HEK293T (cell line): ENCODE data around the gene NDUFB8.
A peak's percentile ranks its signal among the peaks of the same experiment; 100 is the strongest.

Experiments used
- CTCF ChIA-PET: fragments of 350-600 bp; formaldehyde crosslinking; extraction: SDS; loops from one replicate; lab custom pipeline; 2021; ENCODE audit warnings: antibody characterized with exemption, inconsistent platforms; lab: Yijun Ruan, JAX
- POLR2A ChIA-PET: fragments of 350-600 bp; formaldehyde crosslinking; extraction: SDS; loops from one replicate; lab custom pipeline; 2020; ENCODE audit warnings: antibody characterized with exemption, inconsistent platforms; lab: Yijun Ruan, JAX
- DNase-seq: peaks from one replicate; pipeline ENCODE4 v3.0.0; 2012; ENCODE audit warnings: mixed read lengths; ENCODE audit errors: extremely low spot score
- BHLHE40 ChIP-seq: fragments of 450-650 bp; IDR thresholded peaks from 2 replicates; pipeline ENCODE4 v1.6.1; 2016; ENCODE audit warnings: mild to moderate bottlenecking, moderate library complexity, borderline replicate concordance
- CTBP1 ChIP-seq: fragments of 450-650 bp; IDR thresholded peaks from 2 replicates; pipeline ENCODE4 v1.6.1; 2016; ENCODE audit warnings: borderline replicate concordance
- ELF4 ChIP-seq: fragments of 450-650 bp; IDR thresholded peaks from 2 replicates; pipeline ENCODE4 v1.6.1; 2017; ENCODE audit warnings: antibody characterized with exemption
- FOXK2 ChIP-seq: fragments of 450-650 bp; IDR thresholded peaks from 2 replicates; pipeline ENCODE4 v1.6.1; 2016; ENCODE audit warnings: mild to moderate bottlenecking
- FOXM1 ChIP-seq: fragments of 450-650 bp; IDR thresholded peaks from 2 replicates; pipeline ENCODE4 v1.6.1; 2017; ENCODE audit warnings: mild to moderate bottlenecking, borderline replicate concordance
- L3MBTL2 ChIP-seq: fragments of 450-650 bp; conservative IDR thresholded peaks from 2 replicates; pipeline ENCODE4 v1.6.1; 2016; ENCODE audit warnings: mild to moderate bottlenecking
- LEF1 ChIP-seq: fragments of 450-650 bp; IDR thresholded peaks from 2 replicates; pipeline ENCODE4 v1.6.1; 2017; ENCODE audit warnings: mild to moderate bottlenecking, borderline replicate concordance
- SP1 ChIP-seq: fragments of 450-650 bp; IDR thresholded peaks from 2 replicates; pipeline ENCODE4 v1.6.1; 2017
- TARDBP ChIP-seq: fragments of 450-650 bp; IDR thresholded peaks from 2 replicates; pipeline ENCODE4 v1.6.1; 2016
- ZNF384 ChIP-seq: fragments of 450-650 bp; IDR thresholded peaks from 2 replicates; pipeline ENCODE4 v1.6.1; 2016
- TF ChIP-seq, protein P1 (sequence below): fragments of 450-650 bp; IDR thresholded peaks from 2 replicates; pipeline ENCODE4 v1.6.1; 2016

The NDUFB8 gene

DNA sequence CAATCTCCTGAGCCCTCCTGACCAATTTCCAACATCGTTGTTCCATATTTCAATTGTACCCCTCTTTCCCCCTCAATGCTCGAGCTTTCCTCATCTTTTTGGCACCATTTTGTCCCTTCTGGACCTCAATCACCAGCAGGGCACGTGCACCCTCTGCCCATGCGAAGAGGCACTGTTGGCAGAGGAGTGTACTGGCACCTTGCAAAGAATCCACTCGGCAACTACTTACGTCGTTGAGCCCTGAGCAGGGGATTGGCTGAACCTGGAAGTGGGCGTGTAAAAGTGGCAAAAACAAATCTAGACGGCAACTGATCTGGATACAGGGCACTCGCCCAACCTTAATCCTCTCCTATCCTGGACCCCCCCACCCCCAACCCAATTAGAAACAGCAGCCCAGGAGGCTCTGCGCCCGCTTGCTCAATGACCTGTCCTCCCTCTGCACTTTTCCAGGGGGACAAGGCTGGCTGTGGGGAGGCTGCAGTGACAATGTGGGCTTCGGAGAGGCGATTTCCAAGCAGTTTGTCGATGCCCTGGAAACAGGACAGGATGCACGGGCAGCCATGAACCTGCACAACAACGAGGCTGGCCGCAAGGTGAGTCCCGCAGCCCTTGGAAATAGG lies 48.1 kb downstream of the NDUFB8 start:
- 0 out of 2 replicates have a peak, but pooled peaks have one; percentile 35 for TF ChIP-seq CTBP1
- TF ChIP-seq TARDBP = no peak
- peak; percentile 89 for TF ChIP-seq L3MBTL2
- CTCF ChIA-PET = interaction anchor here (0.8 to 3.5 kb wide), 9 partner anchors 13 to 394 kb away, joined by 3 to 18 read pairs (median 4); partner anchors contain the start of gene SEC31B
- DNase-seq = peak; percentile 94
- POLR2A ChIA-PET = no interaction called here

DNA sequence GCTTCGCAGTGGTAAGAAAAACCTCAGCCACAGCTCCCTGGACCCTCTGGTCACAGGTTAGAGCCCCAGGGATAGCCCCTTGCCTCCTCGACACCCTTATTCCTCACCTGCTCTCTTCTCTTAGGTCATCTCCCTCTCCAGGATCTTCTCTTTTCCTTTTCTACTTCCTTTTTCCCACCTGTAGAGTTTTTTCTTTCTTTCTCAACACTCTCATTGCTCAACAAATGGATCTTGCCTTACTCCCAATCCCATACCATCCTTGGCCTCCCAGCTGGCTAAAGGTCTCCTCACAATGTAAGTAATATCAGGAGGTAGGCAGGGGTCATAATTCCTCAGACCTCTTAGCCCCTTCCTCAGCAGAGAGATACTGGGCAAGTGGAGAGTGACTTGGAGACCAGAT lies 49.7 kb downstream of the NDUFB8 start:
- TF ChIP-seq, protein P1, sequence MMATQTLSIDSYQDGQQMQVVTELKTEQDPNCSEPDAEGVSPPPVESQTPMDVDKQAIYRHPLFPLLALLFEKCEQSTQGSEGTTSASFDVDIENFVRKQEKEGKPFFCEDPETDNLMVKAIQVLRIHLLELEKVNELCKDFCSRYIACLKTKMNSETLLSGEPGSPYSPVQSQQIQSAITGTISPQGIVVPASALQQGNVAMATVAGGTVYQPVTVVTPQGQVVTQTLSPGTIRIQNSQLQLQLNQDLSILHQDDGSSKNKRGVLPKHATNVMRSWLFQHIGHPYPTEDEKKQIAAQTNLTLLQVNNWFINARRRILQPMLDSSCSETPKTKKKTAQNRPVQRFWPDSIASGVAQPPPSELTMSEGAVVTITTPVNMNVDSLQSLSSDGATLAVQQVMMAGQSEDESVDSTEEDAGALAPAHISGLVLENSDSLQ = no peak
- TF ChIP-seq L3MBTL2 = no peak
- TF ChIP-seq SP1 = no peak
- no peak for TF ChIP-seq FOXK2
- TF ChIP-seq BHLHE40 = no peak
- no peak for TF ChIP-seq TARDBP
- TF ChIP-seq FOXM1 = no peak
- TF ChIP-seq CTBP1 = no peak
- no peak for TF ChIP-seq LEF1
- no peak for DNase-seq
- POLR2A ChIA-PET = interaction anchor here (0.7 kb wide), 1 partner anchor 56 kb away, joined by 3 read pairs; the partner anchor contains the start of gene HIF1AN
- CTCF ChIA-PET = no interaction called here

DNA sequence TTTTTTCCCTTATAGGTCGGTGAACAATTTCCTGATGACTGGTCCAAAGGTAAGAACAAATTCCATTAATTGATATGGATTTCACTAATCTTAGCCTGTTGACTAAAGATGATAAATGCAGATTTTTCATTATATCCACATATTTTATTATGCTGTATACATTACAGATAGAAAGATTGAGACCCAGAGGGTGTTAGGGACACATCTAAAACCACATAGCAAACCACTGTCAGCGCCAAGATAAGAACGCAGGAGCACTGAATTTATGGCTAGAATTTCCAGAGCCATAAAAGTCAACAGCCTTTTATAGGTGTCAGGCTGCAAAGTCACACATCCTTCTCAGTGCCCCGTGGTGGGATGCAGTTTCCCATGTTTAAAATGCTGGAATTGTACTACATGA lies 50.6 kb downstream of the NDUFB8 start:
- TF ChIP-seq ELF4 = no peak
- TF ChIP-seq, protein P1 = 0 out of 2 replicates have a peak, but pooled peaks have one; percentile 64
- ChIA-PET CTCF (no interaction called here), POLR2A (no interaction called here)
- DNase-seq = peak; percentile 38

DNA sequence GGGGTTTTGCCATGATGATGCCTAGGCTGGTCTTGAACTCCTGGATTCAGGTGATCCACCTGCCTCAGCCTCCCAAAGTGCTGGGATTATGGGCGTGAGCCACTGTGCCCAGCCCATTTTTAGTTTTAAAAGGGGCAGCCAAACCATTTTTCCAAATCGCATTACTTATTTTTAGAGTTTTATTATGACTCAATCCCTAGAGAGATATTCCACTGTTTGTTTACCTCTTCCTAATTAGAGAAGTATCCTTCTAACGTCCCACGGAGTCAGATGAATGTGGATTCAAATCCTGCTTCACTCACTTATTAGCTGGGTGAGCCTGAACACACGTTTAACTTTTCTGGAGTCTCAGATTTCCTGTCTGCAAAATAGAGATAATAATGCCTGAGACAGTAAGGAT lies 51.7 kb downstream of the NDUFB8 start:
- ChIA-PET CTCF (no interaction called here), POLR2A (no interaction called here)
- DNase-seq = no peak
- no peak for TF ChIP-seq TARDBP
- TF ChIP-seq, protein P1 = no peak
- TF ChIP-seq ZNF384 = no peak
